Measurements from ENCODE around the gene ACP1. TPM values are rescaled to one million over a fixed set of nuclear protein-coding genes. Genes with fewer than 3 reads are reported as not detected.

Gene ACP1
- total and polyA plus RNA-seq, 2 of the 8 experiments (the other 6 are each of a cell fraction or from before 2014, with no cell fraction given): 115 to 155 TPM

DNA sequence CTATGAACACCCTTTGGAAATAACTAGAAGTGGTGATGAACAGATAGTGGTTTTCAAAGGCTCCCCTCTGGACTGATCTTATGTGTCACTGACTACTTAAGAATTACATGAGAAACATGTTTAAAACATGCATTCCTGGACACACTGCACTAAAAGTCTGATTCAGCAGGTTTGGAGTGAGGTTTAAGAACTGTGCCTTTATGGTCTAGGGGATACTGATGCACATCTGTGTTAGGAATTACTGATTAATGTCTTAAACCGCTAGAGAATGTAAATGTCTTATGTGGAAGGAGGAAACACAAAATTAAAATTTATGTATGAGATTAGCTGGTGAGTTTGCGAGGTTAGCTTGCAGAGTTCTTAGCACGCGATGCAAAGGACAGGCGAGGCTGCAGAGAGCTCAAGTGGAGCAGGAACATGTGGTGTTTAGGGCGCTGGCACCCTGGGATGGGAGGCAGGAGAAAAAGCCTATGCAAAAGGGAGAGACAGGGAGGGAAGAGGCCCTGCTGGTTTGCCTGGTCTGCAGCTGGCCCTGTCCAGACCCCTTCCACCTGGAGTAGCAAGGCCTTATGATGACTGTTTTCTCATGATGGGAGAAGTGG is 12.6 kb upstream of the ACP1 start:
- FAIRE-seq: no peak
- ChIA-PET CTCF (ENCODE audit: partially characterized antibody) (interaction anchor here (0.8 to 6.6 kb wide), 5 partner anchors 9 to 232 kb away, joined by 3 to 38 read pairs (median 3); no protein-coding TSS in a partner anchor), POLR2A (ENCODE audit: partially characterized antibody) (no interaction called here)
- H3K4me1 ChIP-seq (replicated peaks in 1 of 4; ENCODE audit: control insufficient read depth in 3 of 4, insufficient read depth in 4 of 4, low read length in 3 of 4): no peaks in the 10 kb centered on the region
- H4K5ac ChIP-seq (ENCODE audit: insufficient read length, low read depth, low read length): no peak overlapping the region
- WGBS, 2 experiments (ENCODE audit: extremely low coverage in 1 of 2, insufficient coverage in 1 of 2, insufficient read length in 1 of 2, insufficient replicate concordance in 2 of 2, low coverage in 1 of 2, low lambda C conversion rate in 2 of 2, missing lambda C conversion rate in 1 of 2): 92% methylated on average over 6 of the region's 6 CpGs; no CpG with 5 or more reads in 1 of the 2 experiments
- no peaks in the 10 kb centered on the region for H3K79me2 ChIP-seq (ENCODE audit: control insufficient read depth in 1 of 2, insufficient read depth in 2 of 2, low read length in 2 of 2)
- H3K14ac ChIP-seq (ENCODE audit: insufficient read length): no peak overlapping the region
- DNase-seq (ENCODE audit: low read depth in 1 of 2, low spot score in 2 of 2): no peak
- no peaks in the 10 kb centered on the region; a peak in 2 of 4 replicates for H3K9me3 ChIP-seq (ENCODE audit: insufficient read depth in 2 of 2, low read depth in 1 of 2, low read length in 1 of 2)
- H3K79me1 ChIP-seq (ENCODE audit: low read depth, low read length): no peaks in the 10 kb centered on the region
- no peak overlapping the region for H3K56ac ChIP-seq (replicated peaks; ENCODE audit: insufficient read length, low read depth, low read length)
- TF ChIP-seq RBBP5 (IDR thresholded peaks at IDR 0.05; ENCODE audit: borderline replicate concordance, low read depth, low read length) (no peak), SRF (IDR thresholded peaks at IDR 0.05; ENCODE audit: low read depth, low read length) (no peak), ZNF274 (IDR thresholded peaks at IDR 0.05; ENCODE audit: borderline replicate concordance, extremely low read depth, low read length) (no peak), BCL11A (IDR thresholded peaks at IDR 0.05; ENCODE audit: low read depth in 2 of 2, low read length in 2 of 2) (no peak), MAFK (IDR thresholded peaks at IDR 0.05; ENCODE audit: low read depth, low read length) (no peak), TBP (IDR thresholded peaks at IDR 0.05; ENCODE audit: low read depth, low read length) (no peak), SAP30 (IDR thresholded peaks at IDR 0.05; ENCODE audit: insufficient read depth, insufficient replicate concordance, low read length) (no peak)
- TF ChIP-seq, protein P1, sequence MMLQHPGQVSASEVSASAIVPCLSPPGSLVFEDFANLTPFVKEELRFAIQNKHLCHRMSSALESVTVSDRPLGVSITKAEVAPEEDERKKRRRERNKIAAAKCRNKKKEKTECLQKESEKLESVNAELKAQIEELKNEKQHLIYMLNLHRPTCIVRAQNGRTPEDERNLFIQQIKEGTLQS (IDR thresholded peaks at IDR 0.05; ENCODE audit: insufficient read depth, low read depth, low read length): no peak
- H3K27me3 ChIP-seq (replicated peaks in 1 of 4; ENCODE audit: control insufficient read depth in 3 of 4, extremely low read depth in 1 of 4, insufficient read depth in 3 of 4, low read length in 3 of 4): no peaks in the 10 kb centered on the region
- no peak overlapping the region for H2BK12ac ChIP-seq (ENCODE audit: low read depth, low read length)
- H4K20me1 ChIP-seq (replicated peaks in 1 of 2; ENCODE audit: control insufficient read depth in 1 of 2, insufficient read depth in 2 of 2, low read length in 2 of 2): peaks cover 0 to 2% of the 10 kb centered on the region in 2 experiments
- no peak overlapping the region for H4K8ac ChIP-seq (ENCODE audit: extremely low read depth, insufficient read depth, low read length)
- H3K36me3 ChIP-seq (ENCODE audit: control insufficient read depth in 2 of 4, insufficient read depth in 4 of 4, low read length in 3 of 4): peaks cover 0 to 6% (median 0%) of the 10 kb centered on the region in 4 experiments; a peak in 1 of 8 replicates
- H3K4me2 ChIP-seq (ENCODE audit: insufficient read depth in 1 of 2, low read depth in 2 of 2, low read length in 2 of 2): no peak overlapping the region
- H3K9ac ChIP-seq (replicated peaks in 1 of 4; ENCODE audit: extremely low read depth in 1 of 4, low read depth in 3 of 4, low read length in 3 of 4): no peak overlapping the region
- no peak overlapping the region for H2BK120ac ChIP-seq (replicated peaks; ENCODE audit: low read depth, low read length)
- no peak overlapping the region for H2BK5ac ChIP-seq (ENCODE audit: low read depth, low read length)
- H3K23ac ChIP-seq (ENCODE audit: insufficient read length): no peak overlapping the region
- no peaks in the 10 kb centered on the region for H3K23me2 ChIP-seq (ENCODE audit: low read depth, low read length)
- no peak overlapping the region for H3K4me3 ChIP-seq (ENCODE audit: extremely low read depth in 1 of 4, insufficient read depth in 2 of 4, low read depth in 3 of 4, low read length in 4 of 4)
- no peak overlapping the region for H2BK20ac ChIP-seq (ENCODE audit: low read length)
- H3K4ac ChIP-seq (replicated peaks; ENCODE audit: insufficient read length, low read depth, low read length): no peak overlapping the region
- H4K91ac ChIP-seq (replicated peaks; ENCODE audit: insufficient read length, low read length): no peak overlapping the region
- H2BK15ac ChIP-seq (ENCODE audit: low read length): no peak overlapping the region
- no peak overlapping the region for H3K27ac ChIP-seq (ENCODE audit: low read depth, low read length)
- H2AFZ ChIP-seq (ENCODE audit: low read length): no peak overlapping the region
- H3K18ac ChIP-seq (ENCODE audit: extremely low read depth, low read length): no peak overlapping the region
- H2AK5ac ChIP-seq (ENCODE audit: low read depth, low read length): no peak overlapping the region

All from H1 (cell line).